Measurements from ENCODE around the gene LSM10.

LSM10 gene

GRCh38 chr1:36408479-36408878 is 10.8 kb upstream of the LSM10 start:
- DNase-seq (ENCODE audit: low read depth): no peak

- DNase-seq (ENCODE audit: low read depth): no peak
Observed at GRCh38 chr1:36406440-36406839, 8.7 kb upstream of the LSM10 start.

- DNase-seq (ENCODE audit: low read depth): no peak
Observed at GRCh38 chr1:36402504-36402890, 4.8 kb upstream of the LSM10 start.

GRCh38 chr1:36401602-36402503 is 4.1 kb upstream of the LSM10 start:
- DNase-seq (ENCODE audit: low read depth): no peak

- DNase-seq (ENCODE audit: low read depth): peak; percentile 32
Observed at GRCh38 chr1:36400825-36401601, 3.3 kb upstream of the LSM10 start.

GRCh38 chr1:36400514-36400824 is 2.8 kb upstream of the LSM10 start:
- DNase-seq (ENCODE audit: low read depth): no peak

- DNase-seq (ENCODE audit: low read depth): no peak
Observed at GRCh38 chr1:36398370-36398977, 766 bp upstream of the LSM10 start.

- DNase-seq (ENCODE audit: low read depth): no peak
Observed at GRCh38 chr1:36397083-36397377, 678 bp downstream of the LSM10 start.

- DNase-seq (ENCODE audit: low read depth): no peak
Observed at GRCh38 chr1:36396359-36396758, 1.3 kb downstream of the LSM10 start.

- DNase-seq (ENCODE audit: low read depth): no peak
Observed at GRCh38 chr1:36393686-36394085, 4.0 kb downstream of the LSM10 start.

- no peak for DNase-seq (ENCODE audit: low read depth)
Observed at GRCh38 chr1:36392836-36393235, 4.9 kb downstream of the LSM10 start.

GRCh38 chr1:36391271-36391670 is 6.4 kb downstream of the LSM10 start:
- DNase-seq (ENCODE audit: low read depth): no peak

- DNase-seq (ENCODE audit: low read depth): no peak
Observed at GRCh38 chr1:36390411-36390810, 7.3 kb downstream of the LSM10 start.

GRCh38 chr1:36389999-36390398 is 7.7 kb downstream of the LSM10 start:
- no peak for DNase-seq (ENCODE audit: low read depth)

- DNase-seq (ENCODE audit: low read depth): no peak
Observed at GRCh38 chr1:36389261-36389660, 8.4 kb downstream of the LSM10 start.

GRCh38 chr1:36387141-36387949 is 10.4 kb downstream of the LSM10 start:
- no peak for DNase-seq (ENCODE audit: low read depth)

GRCh38 chr1:36386265-36387140 is 11.2 kb downstream of the LSM10 start:
- peak; percentile 80 for DNase-seq (ENCODE audit: low read depth)

- peak; percentile 97 for DNase-seq (ENCODE audit: low read depth)
Observed at GRCh38 chr1:36385410-36386264, 12.1 kb downstream of the LSM10 start, which contains the start of gene STK40. STK40 (minus strand) TSS chr1:36385924; CDS start chr1:36361332, 24,592 bp downstream.

GRCh38 chr1:36384542-36385409 is 12.9 kb downstream of the LSM10 start:
- no peak for DNase-seq (ENCODE audit: low read depth)

Measured in stimulated activated CD8-positive, alpha-beta memory T cell treated with anti-CD3 and anti-CD28 coated beads, Interleukin-12 subunit alpha, Interleukin-12 subunit beta, amount 100 ng/mL, for 1 hour (primary cell).